SK-N-SH treated with all-trans-retinoic acid at 6 μM for 48 hours (cell line): ENCODE results near the gene OAF.

Experiments used
- ATAC-seq: fragments of 200-7000 bp; cut with Tn5 transposase; 3 replicates; pipeline ENCODE4 v1.9.1; 2020; ENCODE audit warnings: mild to moderate bottlenecking, moderate library complexity
- ARNTL ChIP-seq: fragments of 450-650 bp; formaldehyde crosslinking; IDR thresholded peaks from 2 replicates; pipeline ENCODE4 v1.5.0; 2020; ENCODE audit warnings: low read depth, mild to moderate bottlenecking, moderate library complexity, borderline replicate concordance
- BACH2 ChIP-seq: fragments of 250-450 bp; sonication (Bioruptor Pico); IDR thresholded peaks from 2 replicates; pipeline ENCODE4 v1.9.0; 2021; ENCODE audit warnings: mild to moderate bottlenecking, borderline replicate concordance
- CSRNP3 ChIP-seq: fragments of 250-450 bp; sonication (Bioruptor Pico); IDR thresholded peaks from 2 replicates; pipeline ENCODE4 v1.5.1; 2021; ENCODE audit warnings: mild to moderate bottlenecking, moderate library complexity
- ESRRG ChIP-seq: fragments of 250-450 bp; sonication (Bioruptor Pico); IDR thresholded peaks from 2 replicates; pipeline ENCODE4 v1.6.1; 2021; ENCODE audit warnings: mild to moderate bottlenecking
- GLIS3 ChIP-seq: fragments of 250-450 bp; sonication (Bioruptor Pico); IDR thresholded peaks from 2 replicates; pipeline ENCODE4 v1.5.0; 2020; ENCODE audit warnings: mild to moderate bottlenecking, moderate library complexity
- ISL1 ChIP-seq: fragments of 250-450 bp; sonication (Bioruptor Pico); IDR thresholded peaks from 2 replicates; pipeline ENCODE4 v2.1.2; 2022; ENCODE audit warnings: mild to moderate bottlenecking, moderate library complexity
- OSR1 ChIP-seq: fragments of 250-450 bp; sonication (Bioruptor Pico); IDR thresholded peaks from 2 replicates; pipeline ENCODE4 v1.8.0; 2022; ENCODE audit warnings: moderate library complexity, mild to moderate bottlenecking, inconsistent platforms
- POU6F1 ChIP-seq: fragments of 250-450 bp; sonication (Bioruptor Pico); IDR thresholded peaks from 2 replicates; pipeline ENCODE4 v1.8.0; 2021; ENCODE audit warnings: low read depth, mild to moderate bottlenecking, moderate library complexity, borderline replicate concordance
- RARB ChIP-seq: fragments of 250-450 bp; sonication (Bioruptor Pico); IDR thresholded peaks from 2 replicates; pipeline ENCODE4 v1.8.0; 2021; ENCODE audit warnings: mild to moderate bottlenecking, moderate library complexity
- SNAI2 ChIP-seq: fragments of 250-450 bp; sonication (Bioruptor Pico); IDR thresholded peaks from 2 replicates; pipeline ENCODE4 v1.5.0; 2020; ENCODE audit warnings: mild to moderate bottlenecking, moderate library complexity
- TCF4 ChIP-seq: fragments of 250-450 bp; sonication (Bioruptor Pico); IDR thresholded peaks from 2 replicates; pipeline ENCODE4 v1.8.0; 2021; ENCODE audit warnings: mild to moderate bottlenecking, moderate library complexity, borderline replicate concordance
- TOX ChIP-seq: fragments of 250-450 bp; sonication (Bioruptor Pico); IDR thresholded peaks from 2 replicates; pipeline ENCODE4 v1.8.0; 2021; ENCODE audit warnings: mild to moderate bottlenecking, moderate library complexity, borderline replicate concordance
- TSHZ2 ChIP-seq: fragments of 250-450 bp; sonication (Bioruptor Pico); IDR thresholded peaks from 2 replicates; pipeline ENCODE4 v1.5.0; 2020; ENCODE audit warnings: mild to moderate bottlenecking, moderate library complexity
- ZC3H10 ChIP-seq: fragments of 250-450 bp; sonication (Bioruptor Pico); IDR thresholded peaks from 2 replicates; pipeline ENCODE4 v1.5.1; 2021; ENCODE audit warnings: mild to moderate bottlenecking, moderate library complexity
- ZFP3 ChIP-seq: fragments of 250-450 bp; sonication (Bioruptor Pico); IDR thresholded peaks from 2 replicates; pipeline ENCODE4 v1.5.0; 2020; ENCODE audit warnings: mild to moderate bottlenecking, moderate library complexity
- ZFP30 ChIP-seq: fragments of 450-650 bp; formaldehyde crosslinking; IDR thresholded peaks from 2 replicates; pipeline ENCODE4 v1.5.0; 2022; ENCODE audit warnings: mild to moderate bottlenecking, moderate library complexity
- ZNF565 ChIP-seq: fragments of 450-650 bp; formaldehyde crosslinking; conservative IDR thresholded peaks from 2 replicates; pipeline ENCODE4 v1.5.0; 2020; ENCODE audit warnings: low read depth, mild to moderate bottlenecking, moderate library complexity
- ZNF70 ChIP-seq: fragments of 450-650 bp; formaldehyde crosslinking; IDR thresholded peaks from 2 replicates; pipeline ENCODE4 v1.5.0; 2020; ENCODE audit warnings: mild to moderate bottlenecking, moderate library complexity
- ZNF8 ChIP-seq: fragments of 450-650 bp; formaldehyde crosslinking; IDR thresholded peaks from 2 replicates; pipeline ENCODE4 v1.5.0; 2020; ENCODE audit warnings: mild to moderate bottlenecking, moderate library complexity
- TF ChIP-seq, protein P1 (sequence below): fragments of 250-450 bp; sonication (Bioruptor Pico); IDR thresholded peaks from 2 replicates; pipeline ENCODE4 v1.8.0; 2020; ENCODE audit warnings: mild to moderate bottlenecking, moderate library complexity, borderline replicate concordance
- TF ChIP-seq, protein P2 (sequence below): fragments of 250-450 bp; sonication (Bioruptor Pico); IDR thresholded peaks from 2 replicates; pipeline ENCODE4 v1.5.1; 2020; ENCODE audit warnings: low read depth, mild to moderate bottlenecking, moderate library complexity

Gene OAF

DNA sequence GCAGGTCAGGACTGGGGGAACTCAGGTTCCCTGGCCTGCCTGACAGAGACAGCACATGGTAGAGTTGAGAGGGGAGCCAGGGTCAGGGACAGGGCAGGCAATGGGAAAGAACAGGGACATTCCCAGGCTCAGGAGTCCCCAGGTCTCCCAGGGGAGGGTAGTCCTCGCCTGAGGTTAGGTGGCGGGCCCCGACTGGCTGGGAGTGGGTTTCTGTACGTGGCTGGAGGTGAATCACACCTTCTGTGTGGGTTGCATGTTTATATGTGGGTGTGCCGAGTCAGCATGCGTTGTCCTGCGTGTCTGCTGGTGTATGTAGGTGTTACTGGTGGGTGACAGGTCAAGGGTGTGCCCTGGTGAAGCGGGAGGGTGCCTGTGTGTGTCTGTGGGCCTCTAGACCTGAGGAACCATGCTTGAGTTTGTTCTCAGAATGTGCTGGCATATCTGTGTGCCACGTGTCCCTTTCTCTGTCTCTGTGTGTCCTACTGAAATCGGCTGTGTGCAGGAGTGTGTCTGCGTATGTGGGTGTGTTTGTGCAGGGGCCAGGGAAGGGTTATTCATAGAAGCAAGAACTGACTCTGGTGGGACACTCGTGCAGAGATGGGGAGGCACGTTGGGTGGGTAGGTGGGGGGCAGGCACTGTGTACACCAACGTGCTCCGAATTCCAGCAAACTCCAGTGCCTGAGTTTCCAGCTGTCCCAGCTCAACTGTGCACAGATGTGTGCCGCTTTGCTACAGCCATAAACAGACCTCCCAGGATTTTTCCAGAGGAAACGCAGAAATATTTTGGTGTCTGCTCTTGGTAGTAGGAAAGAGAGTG, 23.8 kb upstream of the OAF start:
- no peak for TF ChIP-seq TCF4 (CRISPR knock-in tag)
- no peak for TF ChIP-seq BACH2 (CRISPR knock-in tag)
- TF ChIP-seq ZNF565 (CRISPR knock-in tag) = no peak
- TF ChIP-seq ISL1 = no peak
- no peak for TF ChIP-seq ZNF8 (CRISPR knock-in tag)
- peak; percentile 40; the same call in 2 of the 3 replicates for ATAC-seq

DNA sequence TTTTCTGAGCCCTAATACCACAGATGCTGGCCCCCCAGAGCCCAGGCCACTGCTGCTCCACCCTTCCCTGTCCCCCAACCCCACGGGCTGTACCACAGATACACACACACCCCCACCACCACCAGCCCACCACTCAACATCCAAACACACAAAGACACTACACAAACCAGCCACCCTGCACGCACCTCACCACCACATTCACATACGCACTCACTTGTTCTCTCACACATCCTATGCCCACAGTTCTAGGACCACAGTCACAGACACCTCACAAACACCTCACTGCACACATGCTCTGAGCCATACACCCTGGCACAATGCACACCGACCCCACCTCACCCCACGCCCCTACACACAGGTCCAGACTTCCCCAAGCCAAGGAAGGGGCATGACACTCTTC, 22.5 kb upstream of the OAF start:
- ATAC-seq = no peak
- TF ChIP-seq POU6F1 (CRISPR knock-in tag) = no peak
- no peak for TF ChIP-seq SNAI2 (CRISPR knock-in tag)
- TF ChIP-seq ZFP30 (CRISPR knock-in tag) = no peak
- no peak for TF ChIP-seq ZNF8 (CRISPR knock-in tag)
- no peak for TF ChIP-seq BACH2 (CRISPR knock-in tag)
- TF ChIP-seq, protein P1, sequence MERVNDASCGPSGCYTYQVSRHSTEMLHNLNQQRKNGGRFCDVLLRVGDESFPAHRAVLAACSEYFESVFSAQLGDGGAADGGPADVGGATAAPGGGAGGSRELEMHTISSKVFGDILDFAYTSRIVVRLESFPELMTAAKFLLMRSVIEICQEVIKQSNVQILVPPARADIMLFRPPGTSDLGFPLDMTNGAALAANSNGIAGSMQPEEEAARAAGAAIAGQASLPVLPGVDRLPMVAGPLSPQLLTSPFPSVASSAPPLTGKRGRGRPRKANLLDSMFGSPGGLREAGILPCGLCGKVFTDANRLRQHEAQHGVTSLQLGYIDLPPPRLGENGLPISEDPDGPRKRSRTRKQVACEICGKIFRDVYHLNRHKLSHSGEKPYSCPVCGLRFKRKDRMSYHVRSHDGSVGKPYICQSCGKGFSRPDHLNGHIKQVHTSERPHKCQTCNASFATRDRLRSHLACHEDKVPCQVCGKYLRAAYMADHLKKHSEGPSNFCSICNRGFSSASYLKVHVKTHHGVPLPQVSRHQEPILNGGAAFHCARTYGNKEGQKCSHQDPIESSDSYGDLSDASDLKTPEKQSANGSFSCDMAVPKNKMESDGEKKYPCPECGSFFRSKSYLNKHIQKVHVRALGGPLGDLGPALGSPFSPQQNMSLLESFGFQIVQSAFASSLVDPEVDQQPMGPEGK (CRISPR knock-in tag) = no peak
- TF ChIP-seq RARB (CRISPR knock-in tag) = no peak
- TF ChIP-seq, protein P2, sequence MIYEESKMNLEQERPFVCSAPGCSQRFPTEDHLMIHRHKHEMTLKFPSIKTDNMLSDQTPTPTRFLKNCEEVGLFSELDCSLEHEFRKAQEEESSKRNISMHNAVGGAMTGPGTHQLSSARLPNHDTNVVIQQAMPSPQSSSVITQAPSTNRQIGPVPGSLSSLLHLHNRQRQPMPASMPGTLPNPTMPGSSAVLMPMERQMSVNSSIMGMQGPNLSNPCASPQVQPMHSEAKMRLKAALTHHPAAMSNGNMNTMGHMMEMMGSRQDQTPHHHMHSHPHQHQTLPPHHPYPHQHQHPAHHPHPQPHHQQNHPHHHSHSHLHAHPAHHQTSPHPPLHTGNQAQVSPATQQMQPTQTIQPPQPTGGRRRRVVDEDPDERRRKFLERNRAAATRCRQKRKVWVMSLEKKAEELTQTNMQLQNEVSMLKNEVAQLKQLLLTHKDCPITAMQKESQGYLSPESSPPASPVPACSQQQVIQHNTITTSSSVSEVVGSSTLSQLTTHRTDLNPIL (CRISPR knock-in tag) = no peak
- no peak for TF ChIP-seq CSRNP3 (CRISPR knock-in tag)

DNA sequence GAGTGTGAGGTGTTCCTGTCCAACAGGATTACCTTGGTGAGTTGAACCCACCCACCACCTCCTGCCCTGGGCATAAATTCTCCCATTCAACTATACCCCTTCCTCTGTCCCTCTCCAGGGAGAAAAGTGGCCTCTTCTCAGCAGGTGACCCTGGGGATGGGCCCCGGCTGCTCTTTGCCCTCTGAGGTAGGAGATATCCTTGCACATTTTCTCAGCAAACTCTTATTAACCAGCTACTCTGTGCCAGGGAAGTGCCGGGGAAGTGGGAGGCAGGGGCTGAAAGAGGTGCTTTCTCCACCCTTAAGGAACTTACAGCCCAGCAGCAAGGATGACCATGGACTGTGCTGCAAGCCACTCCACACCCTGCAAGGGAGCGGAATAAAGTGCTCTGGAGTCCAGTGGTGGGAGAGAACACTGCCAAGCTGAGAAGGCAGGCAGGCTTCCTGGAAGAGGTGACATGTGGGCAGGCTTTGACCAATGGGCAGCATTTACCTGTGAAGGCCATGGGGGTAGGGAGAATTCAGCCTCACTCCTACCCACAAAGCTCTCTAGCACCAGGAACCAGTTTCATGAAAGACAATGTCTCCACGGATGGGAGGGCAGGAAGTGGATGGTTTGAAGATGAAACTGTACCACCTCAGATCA, 21.9 kb upstream of the OAF start:
- no peak for ATAC-seq

More for the DNA sequence above, 21.9 kb upstream of the OAF start:
- TF ChIP-seq TOX (CRISPR knock-in tag) (no peak), ZNF8 (CRISPR knock-in tag) (no peak), ZFP30 (CRISPR knock-in tag) (no peak), ZNF70 (CRISPR knock-in tag) (no peak), SNAI2 (CRISPR knock-in tag) (no peak), ARNTL (CRISPR knock-in tag) (no peak), GLIS3 (CRISPR knock-in tag) (no peak), TCF4 (CRISPR knock-in tag) (no peak), ISL1 (no peak), ZC3H10 (CRISPR knock-in tag) (no peak), ZFP3 (CRISPR knock-in tag) (no peak), ESRRG (no peak), BACH2 (CRISPR knock-in tag) (no peak), ZNF565 (CRISPR knock-in tag) (no peak), TSHZ2 (CRISPR knock-in tag) (no peak), OSR1 (no peak)
- TF ChIP-seq, protein P2 (CRISPR knock-in tag) = no peak
- TF ChIP-seq, protein P1 (CRISPR knock-in tag) = no peak
- TF ChIP-seq, all 23 proteins: peak for 0
